Caco-2 (cell line): ENCODE data around the gene P2RY1. TPM values are rescaled to one million over a fixed set of nuclear protein-coding genes. Genes with fewer than 3 reads are reported as not detected.
"Not testable (repeated sequence)": the region's sequence is repeated elsewhere in the genome, so short reads cannot be mapped to it uniquely, and the experiment has no call there.

Experiments
- BruUV-seq: library from RNA; stranded (reverse); fragments of 400-500 nt; replicated peaks from 2 replicates; lab custom pipeline; 2021; lab: Mats Ljungman, UMichigan
- CTCF ChIA-PET: fragments of 300-600 bp; sonication (Branson Sonifier 250); formaldehyde crosslinking; loops from one replicate; lab custom pipeline; 2022; ENCODE audit warnings: antibody characterized with exemption; lab: Charles Lee
- POLR2A ChIA-PET: fragments of 300-600 bp; sonication (Branson Sonifier 250); formaldehyde crosslinking; loops from one replicate; lab custom pipeline; 2022; ENCODE audit warnings: antibody characterized with exemption; lab: Charles Lee
- DNase-seq, 2 experiments: peaks; one replicate each; pipeline versions ENCODE4 v3.0.0 to v3.0.0-alpha.2; 2020 to 2022
- H3K27me3 ChIP-seq: replicated peaks from 2 replicates; pipeline ENCODE4 v1.6.0; 2011; ENCODE audit warnings: low read length; ENCODE audit not compliant: control insufficient read depth, insufficient read depth
- H3K36me3 ChIP-seq: 2 replicates; pipeline ENCODE4 v1.5.1; 2011; ENCODE audit warnings: low read length; ENCODE audit not compliant: control insufficient read depth, insufficient read depth
- H3K4me1 ChIP-seq: fragments of 250-450 bp; sonication (Bioruptor Pico); 2 replicates; pipeline ENCODE4 v1.5.1; 2020; ENCODE audit warnings: mild to moderate bottlenecking
- H3K4me3 ChIP-seq: 2 replicates; pipeline ENCODE4 v1.5.1; 2011; ENCODE audit warnings: low read depth, mild to moderate bottlenecking, control low read depth, low read length
- H3K9me3 ChIP-seq: fragments of 250-450 bp; sonication (Bioruptor Pico); 2 replicates; pipeline ENCODE4 v1.5.1; 2020; ENCODE audit warnings: mild to moderate bottlenecking, moderate library complexity
- H3K27ac Mint-ChIP-seq: one replicate; pipeline ENCODE4 v1.8.0; 2022; ENCODE audit warnings: mixed read lengths; ENCODE audit not compliant: unreplicated experiment
- H3K27me3 Mint-ChIP-seq: one replicate; pipeline ENCODE4 v1.8.0; 2022; ENCODE audit warnings: mixed read lengths; ENCODE audit not compliant: insufficient read depth, unreplicated experiment
- H3K36me3 Mint-ChIP-seq: one replicate; pipeline ENCODE4 v1.8.0; 2022; ENCODE audit warnings: mild to moderate bottlenecking, mixed read lengths; ENCODE audit not compliant: insufficient read depth, unreplicated experiment
- H3K4me1 Mint-ChIP-seq: one replicate; pipeline ENCODE4 v1.8.0; 2022; ENCODE audit warnings: low read depth, mixed read lengths; ENCODE audit not compliant: unreplicated experiment
- H3K4me3 Mint-ChIP-seq: one replicate; pipeline ENCODE4 v1.8.0; 2022; ENCODE audit warnings: mild to moderate bottlenecking, moderate library complexity, mixed read lengths; ENCODE audit not compliant: unreplicated experiment
- H3K9me3 Mint-ChIP-seq: one replicate; pipeline ENCODE4 v1.8.0; 2022; ENCODE audit warnings: mixed read lengths; ENCODE audit not compliant: unreplicated experiment
- intact Hi-C: fragments of 100-400 bp; cut with micrococcal nuclease; formaldehyde crosslinking; loops from one replicate; pipeline ENCODE4 v1.10.0; 2022; ENCODE audit not compliant: unreplicated experiment
- total RNA-seq: library from RNA; stranded (reverse); gene quantifications from 2 replicates; pipeline ENCODE4 v1.2.3, GENCODE V29; 2022
- TF ChIP-seq, protein P1 (sequence below), 2 experiments: fragments of 200-600 bp in 1 of 2; IDR thresholded peaks; 1 replicate in 1 of 2; 2 replicates in 1 of 2; pipeline versions ENCODE4 v1.5.1 to v1.8.0; 2011 to 2022; ENCODE audit warnings: antibody characterized with exemption in 1 of 2, control low read depth in 1 of 2, inconsistent platforms in 1 of 2, low read depth in 1 of 2, low read length in 1 of 2, mild to moderate bottlenecking in 1 of 2, moderate library complexity in 1 of 2; ENCODE audit not compliant: insufficient read depth in 1 of 2, severe bottlenecking in 1 of 2, unreplicated experiment in 1 of 2

Gene P2RY1
- total RNA-seq, 1 experiment from 2014 or later = 6.0 TPM

DNA sequence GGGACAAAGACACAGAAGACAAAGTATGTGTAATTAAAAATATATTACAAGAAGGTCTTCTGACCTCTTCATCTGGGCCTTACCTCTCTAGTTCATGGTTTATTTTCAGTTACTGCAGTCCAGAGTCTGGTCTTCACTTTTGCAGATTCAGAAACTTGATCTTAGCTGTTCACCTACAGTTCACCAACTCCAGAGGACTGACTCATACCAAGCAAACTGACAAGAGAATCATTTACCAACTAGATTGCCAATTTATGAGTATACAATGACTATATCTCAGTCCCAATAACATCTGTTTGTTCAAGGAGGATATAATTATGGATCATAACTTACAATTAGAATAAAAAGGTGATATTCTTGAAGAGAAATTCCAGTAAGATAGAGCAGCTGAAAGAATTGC, 9.0 kb downstream of the P2RY1 start:
- Mint-ChIP-seq H3K36me3 (no peaks in the 10 kb centered on the region), H3K4me3 (no peak overlapping the region), H3K9me3 (peaks cover 16% of the 10 kb centered on the region), H3K4me1 (no peaks in the 10 kb centered on the region), H3K27ac (no peak overlapping the region), H3K27me3 (no peaks in the 10 kb centered on the region)
- Histone ChIP-seq H3K36me3 (no peaks in the 10 kb centered on the region), H3K4me1 (no peaks in the 10 kb centered on the region), H3K9me3 (peaks cover 15% of the 10 kb centered on the region), H3K27me3 (no peaks in the 10 kb centered on the region), H3K4me3 (no peak overlapping the region)
- TF ChIP-seq, protein P1, sequence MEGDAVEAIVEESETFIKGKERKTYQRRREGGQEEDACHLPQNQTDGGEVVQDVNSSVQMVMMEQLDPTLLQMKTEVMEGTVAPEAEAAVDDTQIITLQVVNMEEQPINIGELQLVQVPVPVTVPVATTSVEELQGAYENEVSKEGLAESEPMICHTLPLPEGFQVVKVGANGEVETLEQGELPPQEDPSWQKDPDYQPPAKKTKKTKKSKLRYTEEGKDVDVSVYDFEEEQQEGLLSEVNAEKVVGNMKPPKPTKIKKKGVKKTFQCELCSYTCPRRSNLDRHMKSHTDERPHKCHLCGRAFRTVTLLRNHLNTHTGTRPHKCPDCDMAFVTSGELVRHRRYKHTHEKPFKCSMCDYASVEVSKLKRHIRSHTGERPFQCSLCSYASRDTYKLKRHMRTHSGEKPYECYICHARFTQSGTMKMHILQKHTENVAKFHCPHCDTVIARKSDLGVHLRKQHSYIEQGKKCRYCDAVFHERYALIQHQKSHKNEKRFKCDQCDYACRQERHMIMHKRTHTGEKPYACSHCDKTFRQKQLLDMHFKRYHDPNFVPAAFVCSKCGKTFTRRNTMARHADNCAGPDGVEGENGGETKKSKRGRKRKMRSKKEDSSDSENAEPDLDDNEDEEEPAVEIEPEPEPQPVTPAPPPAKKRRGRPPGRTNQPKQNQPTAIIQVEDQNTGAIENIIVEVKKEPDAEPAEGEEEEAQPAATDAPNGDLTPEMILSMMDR (IDR thresholded peaks at IDR 0.05; ENCODE audit: insufficient read depth in 1 of 2, low read depth in 1 of 2, low read length in 1 of 2, severe bottlenecking in 1 of 2, unreplicated experiment in 1 of 2) = no peak
- intact Hi-C loops = no loop called here
- no TSS peak for BruUV-seq
- ChIA-PET POLR2A (no interaction called here), CTCF (no interaction called here)
- no peak for DNase-seq

- H3K36me3 Mint-ChIP-seq, H3K4me3 Mint-ChIP-seq, H3K4me1 ChIP-seq, H3K4me1 Mint-ChIP-seq, POLR2A ChIA-PET, intact Hi-C loops, BruUV-seq, H3K27me3 ChIP-seq, DNase-seq, H3K27me3 Mint-ChIP-seq, CTCF ChIA-PET, H3K4me3 ChIP-seq, H3K36me3 ChIP-seq, H3K27ac Mint-ChIP-seq: not testable (repeated sequence)
- H3K9me3 Mint-ChIP-seq = peaks cover 23% of the 10 kb centered on the region
- H3K9me3 ChIP-seq = peaks cover 15% of the 10 kb centered on the region
These were observed 11.8 kb downstream of the P2RY1 start for GRCh38 chr3:152846572-152847202.

DNA sequence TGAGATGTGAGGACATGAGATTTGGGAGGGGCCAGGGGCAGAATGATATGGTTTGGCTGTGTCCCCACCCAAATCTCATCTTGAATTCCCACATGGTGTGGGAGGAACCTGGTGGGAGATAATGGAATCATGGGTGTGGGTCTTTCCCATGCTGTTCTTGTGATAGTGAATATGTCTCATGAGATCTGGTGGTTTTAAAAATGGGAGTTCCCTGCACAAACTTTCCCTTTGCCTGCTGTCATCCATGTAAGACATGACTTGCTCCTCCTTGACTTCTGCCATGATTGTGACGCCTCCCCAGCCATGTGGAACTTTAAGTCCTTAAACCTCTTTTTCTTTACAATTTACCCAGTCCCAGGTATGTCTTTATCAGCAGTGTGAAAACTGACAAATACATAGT, 12.7 kb downstream of the P2RY1 start:
- H3K27ac Mint-ChIP-seq, DNase-seq, CTCF ChIA-PET, H3K4me1 Mint-ChIP-seq, intact Hi-C loops, POLR2A ChIA-PET, H3K36me3 Mint-ChIP-seq, H3K27me3 ChIP-seq, H3K4me3 Mint-ChIP-seq, H3K36me3 ChIP-seq, H3K4me1 ChIP-seq, H3K27me3 Mint-ChIP-seq, BruUV-seq, H3K4me3 ChIP-seq: not testable (repeated sequence)
- peaks cover 23% of the 10 kb centered on the region for H3K9me3 Mint-ChIP-seq
- H3K9me3 ChIP-seq = peaks cover 15% of the 10 kb centered on the region

- POLR2A ChIA-PET = no interaction called here
- Mint-ChIP-seq H3K4me3 (no peak overlapping the region), H3K27ac (no peak overlapping the region), H3K27me3 (no peaks in the 10 kb centered on the region), H3K4me1 (no peaks in the 10 kb centered on the region), H3K9me3 (peaks cover 23% of the 10 kb centered on the region), H3K36me3 (no peaks in the 10 kb centered on the region)
- Histone ChIP-seq H3K4me1 (no peaks in the 10 kb centered on the region), H3K9me3 (peaks cover 15% of the 10 kb centered on the region), H3K4me3 (no peak overlapping the region), H3K27me3 (no peaks in the 10 kb centered on the region), H3K36me3 (no peaks in the 10 kb centered on the region)
- no TSS peak for BruUV-seq
- CTCF ChIA-PET = no interaction called here
- DNase-seq = no peak
- TF ChIP-seq, protein P1 (IDR thresholded peaks at IDR 0.05; ENCODE audit: insufficient read depth in 1 of 2, low read depth in 1 of 2, low read length in 1 of 2, severe bottlenecking in 1 of 2, unreplicated experiment in 1 of 2) = no peak
- intact Hi-C loops = no loop called here
These were observed 15.2 kb downstream of the P2RY1 start for GRCh38 chr3:152849996-152850578.
